IMR-90 (cell line): ENCODE data around the gene LAMA4. TPM values are rescaled to one million over a fixed set of nuclear protein-coding genes. Genes with fewer than 3 reads are reported as not detected.

Source experiments
- ATAC-seq: fragments of 200-7000 bp; cut with Tn5 transposase; 2 replicates; pipeline ENCODE4 v1.9.1; 2020; ENCODE audit warnings: low read depth, mild to moderate bottlenecking, moderate library complexity
- BruUV-seq: library from RNA; stranded (reverse); fragments of 400-500 nt; replicated peaks from 2 replicates; lab custom pipeline; 2021; lab: Mats Ljungman, UMichigan
- CTCF ChIA-PET: fragments of 300-600 bp; formaldehyde crosslinking; extraction: SDS; loops from one replicate; lab custom pipeline; 2021; ENCODE audit warnings: antibody characterized with exemption; lab: Yijun Ruan, JAX
- POLR2A ChIA-PET: fragments of 300-600 bp; sonication (Branson Sonifier 250); formaldehyde crosslinking; loops from one replicate; lab custom pipeline; 2022; ENCODE audit warnings: antibody characterized with exemption; ENCODE audit not compliant: unreplicated experiment; lab: Charles Lee
- DNase-seq: peaks from one replicate; pipeline ENCODE4 v3.0.0; 2013
- H2AFZ ChIP-seq: replicated peaks from 2 replicates; pipeline ENCODE3; 2013; ENCODE audit warnings: low read length, mild to moderate bottlenecking; ENCODE audit not compliant: poor library complexity
- H2AK5ac ChIP-seq: 2 replicates; pipeline ENCODE4 v1.6.1; 2013; ENCODE audit warnings: low read depth, low read length, inconsistent platforms
- H2AK9ac ChIP-seq: replicated peaks from 2 replicates; pipeline ENCODE3; 2013; ENCODE audit warnings: mild to moderate bottlenecking, low read depth, low read length, moderate library complexity; ENCODE audit not compliant: poor library complexity
- H2BK120ac ChIP-seq: 2 replicates; pipeline ENCODE4 v1.6.1; 2013; ENCODE audit warnings: low read depth, low read length, inconsistent platforms
- H2BK15ac ChIP-seq: 3 replicates; pipeline ENCODE4 v1.6.1; 2013; ENCODE audit warnings: low read depth, low read length, inconsistent platforms
- H2BK20ac ChIP-seq: 2 replicates; pipeline ENCODE4 v1.6.1; 2013; ENCODE audit warnings: low read depth, mild to moderate bottlenecking, inconsistent platforms, low read length, moderate library complexity
- H2BK5ac ChIP-seq: 2 replicates; pipeline ENCODE4 v1.6.1; 2013; ENCODE audit warnings: mild to moderate bottlenecking, low read depth, low read length, inconsistent platforms; ENCODE audit not compliant: poor library complexity, severe bottlenecking
- H3K14ac ChIP-seq: replicated peaks from 2 replicates; pipeline ENCODE4 v1.6.1; 2013; ENCODE audit warnings: low read depth, low read length, inconsistent platforms
- H3K18ac ChIP-seq: 2 replicates; pipeline ENCODE4 v1.6.1; 2013; ENCODE audit warnings: low read depth, low read length, control low read depth
- H3K23ac ChIP-seq: 2 replicates; pipeline ENCODE4 v1.6.1; 2013; ENCODE audit warnings: low read depth, low read length, inconsistent platforms
- H3K27ac ChIP-seq: 2 replicates; pipeline ENCODE4 v1.5.1; 2013; ENCODE audit warnings: mild to moderate bottlenecking, control low read depth, low read length; ENCODE audit not compliant: insufficient read depth
- H3K27me3 ChIP-seq: 2 replicates; pipeline ENCODE4 v1.6.1; 2013; ENCODE audit warnings: low read length; ENCODE audit not compliant: control insufficient read depth, insufficient read depth
- H3K36me3 ChIP-seq: 2 replicates; pipeline ENCODE4 v1.6.1; 2013; ENCODE audit warnings: low read length, mixed read lengths; ENCODE audit not compliant: control insufficient read depth, insufficient read depth
- H3K4ac ChIP-seq: 2 replicates; pipeline ENCODE4 v1.6.1; 2013; ENCODE audit warnings: low read depth, low read length, inconsistent platforms
- H3K4me1 ChIP-seq: 2 replicates; pipeline ENCODE4 v1.6.1; 2013; ENCODE audit warnings: low read length, mixed read lengths; ENCODE audit not compliant: control insufficient read depth, insufficient read depth
- H3K4me2 ChIP-seq: 2 replicates; pipeline ENCODE4 v1.6.1; 2013; ENCODE audit warnings: low read depth, mild to moderate bottlenecking, control low read depth, low read length, moderate library complexity
- H3K4me3 ChIP-seq: 2 replicates; pipeline ENCODE4 v1.5.1; 2013; ENCODE audit warnings: low read depth, mild to moderate bottlenecking, control low read depth, low read length, moderate library complexity; ENCODE audit not compliant: insufficient read depth
- H3K56ac ChIP-seq: 2 replicates; pipeline ENCODE4 v1.6.1; 2013; ENCODE audit warnings: low read length, inconsistent platforms; ENCODE audit not compliant: insufficient read depth; ENCODE audit errors: extremely low read depth
- H3K79me1 ChIP-seq, 2 experiments: 2 replicates each; pipeline ENCODE4 v1.6.1; 2013; ENCODE audit warnings: low read length in 2 of 2, inconsistent platforms in 1 of 2, low read depth in 1 of 2
- H3K9ac ChIP-seq: 2 replicates; pipeline ENCODE4 v1.6.1; 2013; ENCODE audit warnings: low read depth, low read length, control low read depth
- H3K9me1 ChIP-seq: 2 replicates; pipeline ENCODE4 v1.6.1; 2013; ENCODE audit warnings: low read length, inconsistent platforms; ENCODE audit not compliant: insufficient read depth
- H3K9me3 ChIP-seq: 2 replicates; pipeline ENCODE4 v1.6.1; 2013; ENCODE audit warnings: low read length; ENCODE audit not compliant: control insufficient read depth, insufficient read depth
- H4K20me1 ChIP-seq: 2 replicates; pipeline ENCODE4 v1.6.1; 2013; ENCODE audit warnings: low read length, inconsistent platforms; ENCODE audit not compliant: insufficient read depth
- H4K5ac ChIP-seq: 2 replicates; pipeline ENCODE4 v1.6.1; 2013; ENCODE audit warnings: mild to moderate bottlenecking, low read depth, low read length, control low read depth
- H4K8ac ChIP-seq, 2 experiments: 2 replicates each; pipeline ENCODE4 v1.6.1; 2013; ENCODE audit warnings: low read depth in 2 of 2, low read length in 2 of 2, control low read depth in 1 of 2, inconsistent platforms in 1 of 2
- H4K91ac ChIP-seq: 2 replicates; pipeline ENCODE4 v1.6.1; 2013; ENCODE audit warnings: low read depth, low read length, inconsistent platforms; ENCODE audit not compliant: insufficient read depth
- MAZ ChIP-seq: IDR thresholded peaks from 2 replicates; pipeline ENCODE4 v1.6.1; 2012; ENCODE audit warnings: low read depth, mild to moderate bottlenecking, low read length, improper control_type of control experiment, moderate library complexity, borderline replicate concordance
- WGBS, 2 experiments: methylation state at CpG; one replicate each; pipeline versions ENCODE4 v1.1.5 to v1.1.7; 2013; ENCODE audit warnings: missing lambda C conversion rate in 2 of 2; ENCODE audit not compliant: insufficient read length in 1 of 2; ENCODE audit errors: extremely low coverage in 2 of 2; 5-methylcytosine and 5-hydroxymethylcytosine counted together
- dilution Hi-C: fragments of 300-500 bp; cut with HindIII; formaldehyde crosslinking; loops from one replicate; pipeline ENCODE4 v1.14.3; 2018; ENCODE audit warnings: low sequenced_read_pairs; ENCODE audit not compliant: unreplicated experiment
- in situ Hi-C: fragments of 300-500 bp; cut with MboI; formaldehyde crosslinking; loops from 3 replicates; pipeline ENCODE4 v1.14.3; 2019; ENCODE audit warnings: low sequenced_read_pairs, inconsistent platforms, mixed read lengths
- intact Hi-C: fragments of 100-400 bp; cut with micrococcal nuclease; formaldehyde crosslinking; loops from 2 replicates; pipeline ENCODE4 v1.10.0; 2022
- polyA plus RNA-seq, 3 experiments: library from polyadenylated mRNA; depleted of rRNA; stranded (reverse); fragments of >200 nt; gene quantifications; 2 replicates each; pipeline ENCODE4 v1.2.3, GENCODE V29; 2012; ENCODE audit warnings: low replicate concordance in 1 of 3
- total RNA-seq: library from RNA; depleted of rRNA; stranded (reverse); fragments of >200 nt; gene quantifications from 2 replicates; pipeline ENCODE4 v1.2.3, GENCODE V29; 2012

Gene LAMA4
- total and polyA plus RNA-seq, 2 of the 4 experiments (the other 2 are of a cell fraction) = 33.9 to 35.8 TPM

DNA sequence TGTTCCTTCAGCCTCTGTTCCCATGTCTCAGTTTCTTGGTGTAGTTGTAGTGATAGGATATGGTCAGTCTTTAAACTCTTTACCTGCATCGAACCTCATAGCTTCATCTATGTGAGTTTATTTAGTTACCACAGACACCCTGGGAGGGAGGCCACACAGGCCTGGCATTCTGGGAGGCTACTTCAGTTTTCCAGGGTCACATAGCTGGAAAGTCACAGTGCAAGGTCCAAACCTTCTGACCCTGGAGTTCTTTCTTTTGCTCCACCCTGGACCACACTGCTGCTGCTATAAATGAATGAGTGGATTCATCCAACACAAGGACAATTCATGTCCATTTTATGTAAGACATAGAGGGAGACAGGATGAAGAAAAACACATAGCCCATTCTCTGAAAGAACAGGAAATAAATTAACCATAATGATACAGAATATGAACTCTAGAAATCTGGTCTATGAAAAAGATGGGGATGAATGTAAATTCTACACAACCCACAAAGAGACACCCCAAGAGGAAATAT, 60.8 kb downstream of the LAMA4 start:
- H3K27ac ChIP-seq = no peak overlapping the region
- H4K20me1 ChIP-seq = no peaks in the 10 kb centered on the region
- H3K36me3 ChIP-seq = peaks cover 41% of the 10 kb centered on the region
- H3K4me3 ChIP-seq = no peak overlapping the region
- ATAC-seq (no peak), DNase-seq (no peak)
- H2AK9ac ChIP-seq = no peak overlapping the region
- H4K91ac ChIP-seq = no peak overlapping the region
- no peak overlapping the region for H3K56ac ChIP-seq
- H2BK5ac ChIP-seq = no peak overlapping the region
- no peak overlapping the region for H3K23ac ChIP-seq
- no peak overlapping the region for H4K5ac ChIP-seq
- no peaks in the 10 kb centered on the region for H3K4me1 ChIP-seq
- ChIA-PET POLR2A (no interaction called here), CTCF (interaction anchor here (1.0 kb wide), 2 partner anchors 9 kb away, joined by 3 to 4 read pairs; no protein-coding TSS in a partner anchor)
- H2BK15ac ChIP-seq = no peak overlapping the region
- no peak overlapping the region for H2BK120ac ChIP-seq
- no peak overlapping the region for H3K4ac ChIP-seq
- dilution Hi-C loops = no loop called here
- no peak overlapping the region for H3K14ac ChIP-seq
- BruUV-seq = no TSS peak
- TF ChIP-seq MAZ = no peak
- H3K9me1 ChIP-seq = 0 out of 2 replicates have a peak, but pooled peaks cover 5% of the 10 kb centered on the region
- H3K4me2 ChIP-seq = no peak overlapping the region
- no peak overlapping the region for H4K8ac ChIP-seq
- no peak overlapping the region for H2AFZ ChIP-seq
- no peaks in the 10 kb centered on the region for H3K9me3 ChIP-seq
- in situ Hi-C loops = loop anchor here (25.0 kb wide), 1 partner anchor 1719 kb away; no protein-coding TSS in a partner anchor
- H3K79me1 ChIP-seq = no peaks in the 10 kb centered on the region
- WGBS, 2 experiments = no CpG with 5 or more reads among the region's 1 CpG
- H2BK20ac ChIP-seq = no peak overlapping the region
- no peak overlapping the region for H2AK5ac ChIP-seq
- intact Hi-C loops = no loop called here
- no peaks in the 10 kb centered on the region for H3K27me3 ChIP-seq
- no peak overlapping the region for H3K9ac ChIP-seq
- H3K18ac ChIP-seq = no peak overlapping the region
